ENCODE measurements around the gene NIPBL.
"Not testable (repeated sequence)": the region's sequence is repeated elsewhere in the genome, so short reads cannot be mapped to it uniquely, and the experiment has no call there.

Gene NIPBL

GRCh38 chr5:36900283-36900682 is 23.7 kb downstream of the NIPBL start:
- in situ Hi-C loops (cut with MboI; ENCODE audit: low sequenced_read_pairs): no loop called here

- in situ Hi-C loops (cut with MboI; ENCODE audit: low sequenced_read_pairs): not testable (repeated sequence)
These were observed 24.5 kb downstream of the NIPBL start for GRCh38 chr5:36901077-36901476.

GRCh38 chr5:36901856-36902255 is 25.3 kb downstream of the NIPBL start:
- in situ Hi-C loops (cut with MboI; ENCODE audit: low sequenced_read_pairs): no loop called here

GRCh38 chr5:36902353-36902752 is 25.8 kb downstream of the NIPBL start:
- in situ Hi-C loops (cut with MboI; ENCODE audit: low sequenced_read_pairs): no loop called here

- in situ Hi-C loops (cut with MboI; ENCODE audit: low sequenced_read_pairs): no loop called here
These were observed 28.1 kb downstream of the NIPBL start for GRCh38 chr5:36904677-36905076.

- in situ Hi-C loops (cut with MboI; ENCODE audit: low sequenced_read_pairs): no loop called here
These were observed 32.1 kb downstream of the NIPBL start for GRCh38 chr5:36908544-36909260.

GRCh38 chr5:36915653-36916052 is 39.1 kb downstream of the NIPBL start:
- in situ Hi-C loops (cut with MboI; ENCODE audit: low sequenced_read_pairs): no loop called here

- in situ Hi-C loops (cut with MboI; ENCODE audit: low sequenced_read_pairs): not testable (repeated sequence)
These were observed 40.0 kb downstream of the NIPBL start for GRCh38 chr5:36916614-36917013.

- in situ Hi-C loops (cut with MboI; ENCODE audit: low sequenced_read_pairs): not testable (repeated sequence)
These were observed 40.8 kb downstream of the NIPBL start for GRCh38 chr5:36917358-36917757.

GRCh38 chr5:36919238-36919637 is 42.7 kb downstream of the NIPBL start:
- in situ Hi-C loops (cut with MboI; ENCODE audit: low sequenced_read_pairs): no loop called here

- in situ Hi-C loops (cut with MboI; ENCODE audit: low sequenced_read_pairs): no loop called here
These were observed 43.1 kb downstream of the NIPBL start for GRCh38 chr5:36919650-36920049.

GRCh38 chr5:36928947-36929346 is 52.4 kb downstream of the NIPBL start:
- in situ Hi-C loops (cut with MboI; ENCODE audit: low sequenced_read_pairs): no loop called here

GRCh38 chr5:36929438-36929837 is 52.9 kb downstream of the NIPBL start:
- in situ Hi-C loops (cut with MboI; ENCODE audit: low sequenced_read_pairs): no loop called here

- in situ Hi-C loops (cut with MboI; ENCODE audit: low sequenced_read_pairs): no loop called here
These were observed 55.5 kb downstream of the NIPBL start for GRCh38 chr5:36932056-36932455.

GRCh38 chr5:36932699-36933098 is 56.1 kb downstream of the NIPBL start:
- in situ Hi-C loops (cut with MboI; ENCODE audit: low sequenced_read_pairs): no loop called here

GRCh38 chr5:36934740-36935356 is 58.3 kb downstream of the NIPBL start:
- in situ Hi-C loops (cut with MboI; ENCODE audit: low sequenced_read_pairs): no loop called here

GRCh38 chr5:36935805-36936204 is 59.2 kb downstream of the NIPBL start:
- in situ Hi-C loops (cut with MboI; ENCODE audit: low sequenced_read_pairs): no loop called here

GRCh38 chr5:36936309-36936708 is 59.7 kb downstream of the NIPBL start:
- in situ Hi-C loops (cut with MboI; ENCODE audit: low sequenced_read_pairs): no loop called here

GRCh38 chr5:36938129-36938528 is 61.6 kb downstream of the NIPBL start:
- in situ Hi-C loops (cut with MboI; ENCODE audit: low sequenced_read_pairs): no loop called here

- in situ Hi-C loops (cut with MboI; ENCODE audit: low sequenced_read_pairs): no loop called here
These were observed 63.6 kb downstream of the NIPBL start for GRCh38 chr5:36939969-36940858.

- in situ Hi-C loops (cut with MboI; ENCODE audit: low sequenced_read_pairs): no loop called here
These were observed 67.0 kb downstream of the NIPBL start for GRCh38 chr5:36943584-36943983.

- in situ Hi-C loops (cut with MboI; ENCODE audit: low sequenced_read_pairs): no loop called here
These were observed 67.5 kb downstream of the NIPBL start for GRCh38 chr5:36944024-36944423.

Data from HL-60/S4 treated with phorbol 12-myristate 13-acetate at 8.2 ng/mL for 4 days and 3 days (cell line).